ENCODE results near the gene PDCD2L.
A peak's percentile ranks its signal among the peaks of the same experiment; 100 is the strongest.

The PDCD2L gene

DNA sequence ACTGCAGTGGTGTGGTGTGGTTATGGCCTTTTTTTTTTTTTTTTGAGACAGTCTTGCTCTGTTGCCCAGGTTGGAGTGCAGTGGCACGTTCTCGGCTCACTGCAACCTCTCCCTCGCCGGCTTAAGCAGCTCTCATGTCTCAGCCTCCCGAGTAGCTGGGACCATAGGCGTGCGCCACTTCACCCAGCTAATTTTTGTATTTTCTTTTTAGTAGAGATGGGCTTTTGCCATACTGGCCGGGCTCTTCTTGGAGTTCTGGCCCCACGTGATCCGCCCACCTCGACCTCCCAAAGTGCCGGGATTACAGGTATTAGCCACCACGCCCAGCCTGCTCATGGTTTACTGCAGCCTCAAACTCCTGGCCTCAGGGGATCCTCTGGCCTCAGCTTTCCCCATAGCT is 7.0 kb downstream of the PDCD2L start:
- no peaks in the 10 kb centered on the region for H3K4me1 ChIP-seq (ENCODE audit: control insufficient read depth, insufficient read depth, low read length)
- H3K27ac ChIP-seq (ENCODE audit: insufficient read depth, low read depth, low read length, poor library complexity, severe bottlenecking): no peak overlapping the region
- H3K9me3 ChIP-seq (ENCODE audit: control insufficient read depth, low read length): no peaks in the 10 kb centered on the region
- H3K27me3 ChIP-seq (ENCODE audit: control insufficient read depth, insufficient read depth, low read length, poor library complexity, severe bottlenecking): no peaks in the 10 kb centered on the region
- WGBS, 2 experiments: 93% methylated on average over 13 of the region's 13 CpGs
- H3K36me3 ChIP-seq (ENCODE audit: control insufficient read depth, insufficient read depth, low read length): peaks cover 10% of the 10 kb centered on the region
- H3K4me3 ChIP-seq (ENCODE audit: insufficient read depth, low read depth, low read length): no peak overlapping the region

DNA sequence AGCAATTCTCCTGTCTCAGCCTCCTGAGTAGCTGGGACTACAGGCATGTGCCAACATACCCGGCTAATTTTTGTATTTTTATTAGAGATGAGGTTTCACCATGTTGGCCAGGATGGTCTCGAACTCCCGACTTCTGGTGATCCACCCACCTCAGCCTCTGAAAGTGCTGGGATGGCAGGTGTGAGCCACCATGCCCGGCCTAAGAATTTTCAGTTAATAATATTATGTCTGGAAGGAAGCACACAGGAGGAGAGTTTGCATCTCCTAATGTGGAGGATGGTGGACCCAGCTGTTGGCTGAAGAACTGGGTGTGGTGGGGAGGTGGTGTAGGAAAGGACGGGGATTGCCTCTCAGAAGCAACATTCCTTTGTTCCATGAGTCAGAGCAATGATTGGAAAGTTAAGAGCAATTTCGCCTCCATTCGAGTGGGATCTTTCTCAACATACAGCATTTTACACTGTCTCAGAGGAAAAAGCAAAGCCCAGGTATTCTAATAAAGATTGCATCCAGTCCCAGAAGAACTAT is 11.9 kb downstream of the PDCD2L start:
- H3K27ac ChIP-seq (ENCODE audit: insufficient read depth, low read depth, low read length, poor library complexity, severe bottlenecking): no peak overlapping the region
- 93 to 95% methylated on average over 7 of the region's 7 CpGs for WGBS, 2 experiments

DNA sequence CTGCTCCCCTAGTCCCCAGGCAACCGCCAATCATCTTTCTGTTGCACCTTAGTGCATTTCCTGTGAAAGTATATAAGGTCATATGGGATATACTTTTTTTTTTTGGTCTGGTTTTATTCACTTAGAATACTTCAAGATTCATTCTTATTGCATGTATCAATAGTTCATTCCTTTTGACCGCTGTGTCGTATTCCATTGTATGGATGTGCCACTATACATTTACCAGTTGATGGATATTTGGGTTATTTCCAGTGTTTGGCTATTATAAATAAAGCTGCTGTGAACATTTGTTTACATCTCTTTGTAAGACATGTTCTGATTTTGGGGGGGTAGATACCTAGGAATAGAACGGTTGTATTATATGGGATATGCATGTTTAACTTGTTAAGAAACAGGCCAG is 14.1 kb downstream of the PDCD2L start:
- Histone ChIP-seq H3K9me3 (ENCODE audit: control insufficient read depth, low read length) (no peaks in the 10 kb centered on the region), H3K36me3 (ENCODE audit: control insufficient read depth, insufficient read depth, low read length) (peaks cover 28% of the 10 kb centered on the region), H3K4me1 (ENCODE audit: control insufficient read depth, insufficient read depth, low read length) (no peaks in the 10 kb centered on the region), H3K27me3 (ENCODE audit: control insufficient read depth, insufficient read depth, low read length, poor library complexity, severe bottlenecking) (no peaks in the 10 kb centered on the region), H3K27ac (ENCODE audit: insufficient read depth, low read depth, low read length, poor library complexity, severe bottlenecking) (no peak overlapping the region), H3K4me3 (ENCODE audit: insufficient read depth, low read depth, low read length) (no peak overlapping the region)
- WGBS, 2 experiments: 94 to 100% methylated on average over 4 of the region's 4 CpGs

More for the DNA sequence above, 11.9 kb downstream of the PDCD2L start:
- H3K27me3 ChIP-seq (ENCODE audit: control insufficient read depth, insufficient read depth, low read length, poor library complexity, severe bottlenecking): no peaks in the 10 kb centered on the region
- H3K4me3 ChIP-seq (ENCODE audit: insufficient read depth, low read depth, low read length): no peak overlapping the region
- peaks cover 19% of the 10 kb centered on the region for H3K36me3 ChIP-seq (ENCODE audit: control insufficient read depth, insufficient read depth, low read length)
- no peaks in the 10 kb centered on the region for H3K4me1 ChIP-seq (ENCODE audit: control insufficient read depth, insufficient read depth, low read length)
- no peaks in the 10 kb centered on the region for H3K9me3 ChIP-seq (ENCODE audit: control insufficient read depth, low read length)

DNA sequence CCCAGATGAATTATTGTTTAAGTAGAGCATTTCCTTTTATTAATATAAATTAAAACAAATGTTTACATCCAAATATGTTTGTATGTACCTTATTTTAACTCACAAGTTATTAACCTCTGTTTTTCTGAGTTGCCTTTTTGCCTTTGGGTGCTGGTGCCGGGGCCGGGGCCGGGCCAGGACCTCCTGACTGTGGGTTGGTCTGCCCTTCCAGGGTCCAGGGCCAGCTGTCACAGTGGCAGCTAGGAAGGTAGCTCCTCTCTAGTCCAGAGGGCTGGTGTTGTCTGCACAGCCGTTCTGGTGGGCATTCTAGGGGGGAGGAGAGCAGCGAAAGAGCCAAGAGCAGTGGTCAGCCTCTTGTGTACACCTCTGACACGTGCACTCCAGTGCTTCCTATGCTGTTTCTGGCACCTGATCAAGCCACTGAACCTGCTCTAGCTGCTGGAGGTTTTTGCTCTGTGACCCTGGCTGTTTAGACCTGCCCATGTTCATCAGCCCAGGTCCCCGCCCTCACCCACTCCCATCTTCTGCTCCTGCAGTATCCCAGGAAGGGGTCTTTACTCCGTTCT is 22.0 kb downstream of the PDCD2L start:
- peaks cover 8% of the 10 kb centered on the region for H3K36me3 ChIP-seq (ENCODE audit: control insufficient read depth, insufficient read depth, low read length)
- WGBS, 2 experiments: 94 to 95% methylated on average over 8 of the region's 8 CpGs
- no peaks in the 10 kb centered on the region for H3K9me3 ChIP-seq (ENCODE audit: control insufficient read depth, low read length)
- no peaks in the 10 kb centered on the region for H3K4me1 ChIP-seq (ENCODE audit: control insufficient read depth, insufficient read depth, low read length)
- H3K27me3 ChIP-seq (ENCODE audit: control insufficient read depth, insufficient read depth, low read length, poor library complexity, severe bottlenecking): no peaks in the 10 kb centered on the region
- H3K27ac ChIP-seq (ENCODE audit: insufficient read depth, low read depth, low read length, poor library complexity, severe bottlenecking): no peak overlapping the region
- no peak overlapping the region for H3K4me3 ChIP-seq (ENCODE audit: insufficient read depth, low read depth, low read length)

DNA sequence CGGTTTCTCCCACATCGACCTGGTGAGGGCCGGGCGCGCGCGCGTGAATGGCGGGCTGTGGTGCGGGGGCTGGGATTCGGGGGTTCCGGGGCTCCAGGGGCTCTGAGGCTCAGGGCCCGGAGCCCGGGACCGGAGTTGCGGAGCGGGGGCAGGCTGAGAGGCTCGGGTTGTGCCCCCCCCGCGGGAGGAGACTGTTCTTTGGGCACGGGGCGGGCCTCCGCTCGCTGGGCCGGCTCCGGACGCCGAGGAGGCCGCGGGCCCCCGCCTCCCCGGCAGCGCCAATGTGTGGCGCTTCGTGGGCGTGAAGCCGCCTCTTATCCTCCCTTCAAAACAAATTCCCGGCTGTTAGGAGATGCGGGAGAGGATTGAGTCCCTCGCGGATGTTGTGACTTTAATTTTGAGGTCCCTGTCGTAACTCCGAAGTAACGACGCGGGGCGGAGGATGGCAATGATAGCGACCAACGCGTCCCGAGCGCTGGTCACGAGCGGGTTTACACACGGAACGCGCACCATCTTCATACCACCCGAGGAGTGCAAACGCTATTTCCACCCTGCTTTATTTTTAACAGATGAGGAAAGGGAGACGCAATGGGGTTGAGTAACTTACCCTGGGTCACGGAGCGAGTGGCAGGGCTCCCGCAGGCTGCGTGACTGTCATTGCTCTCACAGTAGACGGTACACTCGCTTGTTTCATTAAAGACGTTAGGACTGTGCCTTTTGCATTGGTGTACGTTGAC is 24.5 kb downstream of the PDCD2L start:
- H3K4me3 ChIP-seq (ENCODE audit: insufficient read depth, low read depth, low read length): peak overlapping the region; percentile 97
- 0% methylated on average over 68 of the region's 68 CpGs for WGBS, 2 experiments
- no peaks in the 10 kb centered on the region for H3K27me3 ChIP-seq (ENCODE audit: control insufficient read depth, insufficient read depth, low read length, poor library complexity, severe bottlenecking)
- no peaks in the 10 kb centered on the region for H3K9me3 ChIP-seq (ENCODE audit: control insufficient read depth, low read length)
- peaks cover 8% of the 10 kb centered on the region for H3K36me3 ChIP-seq (ENCODE audit: control insufficient read depth, insufficient read depth, low read length)
- H3K4me1 ChIP-seq (ENCODE audit: control insufficient read depth, insufficient read depth, low read length): no peaks in the 10 kb centered on the region
- peak overlapping the region; percentile 85 for H3K27ac ChIP-seq (ENCODE audit: insufficient read depth, low read depth, low read length, poor library complexity, severe bottlenecking)

DNA sequence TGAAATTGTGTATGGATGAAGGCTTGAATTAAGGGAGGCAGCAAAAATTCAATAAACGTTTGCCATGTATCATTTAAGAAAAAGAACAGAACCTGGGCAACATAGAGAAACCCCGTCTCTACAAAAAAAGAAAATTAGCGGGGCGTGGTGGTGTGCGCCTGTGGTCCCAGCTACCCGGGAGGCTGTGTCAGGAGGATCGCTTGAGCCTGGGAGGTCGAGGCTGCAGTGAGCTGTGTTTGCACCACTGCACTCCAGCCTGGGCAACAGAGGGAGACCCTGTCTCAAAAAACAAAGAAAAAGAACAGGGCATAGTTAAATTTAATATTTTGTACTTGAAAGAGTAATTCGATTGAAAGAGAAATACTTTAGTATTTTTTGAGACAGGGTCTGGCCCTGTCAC is 25.4 kb downstream of the PDCD2L start:
- 79 to 84% methylated on average over 9 of the region's 9 CpGs for WGBS, 2 experiments
- peaks cover 13% of the 10 kb centered on the region for H3K36me3 ChIP-seq (ENCODE audit: control insufficient read depth, insufficient read depth, low read length)
- no peaks in the 10 kb centered on the region for H3K27me3 ChIP-seq (ENCODE audit: control insufficient read depth, insufficient read depth, low read length, poor library complexity, severe bottlenecking)
- H3K4me3 ChIP-seq (ENCODE audit: insufficient read depth, low read depth, low read length): peak overlapping the region; percentile 97
- no peaks in the 10 kb centered on the region for H3K4me1 ChIP-seq (ENCODE audit: control insufficient read depth, insufficient read depth, low read length)
- H3K27ac ChIP-seq (ENCODE audit: insufficient read depth, low read depth, low read length, poor library complexity, severe bottlenecking): no peak overlapping the region
- no peaks in the 10 kb centered on the region for H3K9me3 ChIP-seq (ENCODE audit: control insufficient read depth, low read length)

DNA sequence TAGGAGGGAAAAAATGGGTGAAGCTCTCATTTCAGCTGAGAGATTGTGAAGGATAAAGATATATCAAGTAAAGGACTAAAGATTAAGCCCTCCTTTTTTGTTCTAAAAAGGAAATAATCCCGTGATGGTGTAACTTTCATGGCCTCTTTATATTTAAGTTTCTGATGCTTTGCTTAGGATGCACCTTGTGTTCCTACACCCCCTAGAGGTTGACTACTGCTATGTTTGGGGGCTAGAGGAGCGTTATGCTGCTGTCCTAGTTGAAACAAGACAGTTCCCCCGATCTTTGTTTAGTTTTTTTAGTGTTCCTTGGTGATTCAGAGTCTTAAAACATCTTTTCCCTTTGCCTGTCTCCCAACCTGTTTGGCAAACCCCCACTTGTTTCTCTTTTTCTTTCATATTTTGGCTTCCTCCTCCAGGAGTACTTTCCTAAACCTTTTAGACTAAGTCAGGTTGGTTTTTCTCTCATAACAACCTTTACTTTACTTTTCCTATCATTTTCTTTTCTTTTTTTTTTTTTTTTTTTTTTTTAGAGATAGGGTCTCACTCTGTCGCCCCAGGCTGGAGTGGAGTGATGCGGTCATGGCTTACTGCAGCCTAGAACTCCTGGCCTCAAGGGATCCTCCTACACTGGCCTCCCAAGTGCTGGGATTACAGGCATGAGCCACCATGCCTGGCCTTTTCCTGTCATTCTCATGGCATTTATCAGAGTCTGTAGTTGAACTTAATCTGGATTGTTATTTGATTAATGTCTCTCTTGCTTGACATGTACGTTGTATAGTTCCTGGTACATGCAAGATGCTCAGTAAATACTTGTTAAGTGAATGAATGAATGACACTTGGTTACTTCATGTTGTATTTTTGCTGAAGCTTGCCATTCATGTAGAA is 26.8 kb downstream of the PDCD2L start:
- 71 to 74% methylated on average over 6 of the region's 6 CpGs for WGBS, 2 experiments
- Histone ChIP-seq H3K27ac (ENCODE audit: insufficient read depth, low read depth, low read length, poor library complexity, severe bottlenecking) (no peak overlapping the region), H3K4me3 (ENCODE audit: insufficient read depth, low read depth, low read length) (no peak overlapping the region), H3K36me3 (ENCODE audit: control insufficient read depth, insufficient read depth, low read length) (peaks cover 27% of the 10 kb centered on the region), H3K9me3 (ENCODE audit: control insufficient read depth, low read length) (no peaks in the 10 kb centered on the region), H3K4me1 (ENCODE audit: control insufficient read depth, insufficient read depth, low read length) (no peaks in the 10 kb centered on the region), H3K27me3 (ENCODE audit: control insufficient read depth, insufficient read depth, low read length, poor library complexity, severe bottlenecking) (no peaks in the 10 kb centered on the region)

DNA sequence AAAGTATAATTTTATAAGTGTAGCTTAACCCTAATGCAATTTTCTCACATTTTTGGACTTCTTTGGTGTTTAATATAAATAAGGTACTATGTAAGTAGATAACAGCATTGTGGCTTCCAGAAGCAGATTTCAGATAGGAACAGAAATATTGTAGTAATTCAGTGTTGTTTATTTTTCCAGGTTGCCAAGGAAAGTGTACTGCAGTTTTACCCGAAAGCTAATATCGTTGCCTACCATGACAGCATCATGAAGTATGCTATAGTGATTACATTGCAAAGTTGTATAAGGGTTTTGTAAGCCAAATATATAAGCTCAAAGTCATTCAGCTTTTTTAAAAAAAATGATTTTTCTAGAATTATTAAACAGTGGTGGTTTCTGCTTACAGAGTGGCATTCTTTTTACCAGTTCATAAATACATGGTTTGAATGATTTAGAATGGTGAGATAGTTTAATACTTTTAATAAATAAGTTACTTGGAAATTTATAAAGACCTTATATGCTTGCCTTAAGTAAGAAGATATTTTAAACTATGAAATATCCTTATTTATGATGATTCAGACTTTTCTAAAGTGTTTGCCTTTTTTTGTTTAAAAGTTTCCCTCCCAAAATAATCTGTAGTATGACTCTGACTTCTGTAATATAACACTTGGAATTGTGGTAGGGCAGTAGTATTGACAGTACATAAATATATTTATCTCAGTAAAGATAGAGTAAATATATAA is 27.6 kb downstream of the PDCD2L start:
- peaks cover 30% of the 10 kb centered on the region for H3K36me3 ChIP-seq (ENCODE audit: control insufficient read depth, insufficient read depth, low read length)

DNA sequence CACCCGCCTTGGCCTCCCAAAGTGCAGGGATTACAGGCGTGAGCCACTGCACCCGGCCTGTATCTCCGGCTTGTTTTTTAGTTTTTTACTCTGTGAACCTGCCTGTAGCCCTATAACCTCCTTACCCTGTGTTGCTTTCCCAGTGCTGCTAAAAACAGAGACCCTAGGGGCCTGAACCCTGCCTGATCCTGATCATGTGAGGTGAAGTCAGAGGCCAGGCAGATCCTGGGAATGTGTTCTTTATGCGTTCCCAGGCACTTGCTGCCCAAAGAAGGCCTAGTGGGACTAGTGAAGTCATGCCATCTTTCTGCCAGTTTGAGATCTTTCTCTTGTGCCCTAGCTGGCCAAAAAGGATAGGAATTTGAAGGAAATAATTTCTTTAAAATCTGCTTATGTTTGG is 28.6 kb downstream of the PDCD2L start:
- no peak overlapping the region for H3K4me3 ChIP-seq (ENCODE audit: insufficient read depth, low read depth, low read length)
- no peaks in the 10 kb centered on the region for H3K4me1 ChIP-seq (ENCODE audit: control insufficient read depth, insufficient read depth, low read length)
- no peak overlapping the region for H3K27ac ChIP-seq (ENCODE audit: insufficient read depth, low read depth, low read length, poor library complexity, severe bottlenecking)
- H3K36me3 ChIP-seq (ENCODE audit: control insufficient read depth, insufficient read depth, low read length): peaks cover 35% of the 10 kb centered on the region
- no peaks in the 10 kb centered on the region for H3K27me3 ChIP-seq (ENCODE audit: control insufficient read depth, insufficient read depth, low read length, poor library complexity, severe bottlenecking)
- no peaks in the 10 kb centered on the region for H3K9me3 ChIP-seq (ENCODE audit: control insufficient read depth, low read length)
- 87 to 92% methylated on average over 5 of the region's 5 CpGs for WGBS, 2 experiments

More for the DNA sequence above, 27.6 kb downstream of the PDCD2L start:
- Histone ChIP-seq H3K4me3 (ENCODE audit: insufficient read depth, low read depth, low read length) (no peak overlapping the region), H3K27me3 (ENCODE audit: control insufficient read depth, insufficient read depth, low read length, poor library complexity, severe bottlenecking) (no peaks in the 10 kb centered on the region), H3K4me1 (ENCODE audit: control insufficient read depth, insufficient read depth, low read length) (no peaks in the 10 kb centered on the region), H3K27ac (ENCODE audit: insufficient read depth, low read depth, low read length, poor library complexity, severe bottlenecking) (no peak overlapping the region), H3K9me3 (ENCODE audit: control insufficient read depth, low read length) (no peaks in the 10 kb centered on the region)
- WGBS, 2 experiments: 95 to 100% methylated on average over 2 of the region's 2 CpGs

Measured in ectodermal cell (in vitro differentiated cells).